ENCODE measurements around the gene RC3H2.
"Not testable (repeated sequence)": the region's sequence is repeated elsewhere in the genome, so short reads cannot be mapped to it uniquely, and the experiment has no call there.

Gene RC3H2

GRCh38 chr9:122846371-122846940, 58.7 kb downstream of the RC3H2 start:
- DNase-seq (ENCODE audit: low spot score), result no peak

DNA sequence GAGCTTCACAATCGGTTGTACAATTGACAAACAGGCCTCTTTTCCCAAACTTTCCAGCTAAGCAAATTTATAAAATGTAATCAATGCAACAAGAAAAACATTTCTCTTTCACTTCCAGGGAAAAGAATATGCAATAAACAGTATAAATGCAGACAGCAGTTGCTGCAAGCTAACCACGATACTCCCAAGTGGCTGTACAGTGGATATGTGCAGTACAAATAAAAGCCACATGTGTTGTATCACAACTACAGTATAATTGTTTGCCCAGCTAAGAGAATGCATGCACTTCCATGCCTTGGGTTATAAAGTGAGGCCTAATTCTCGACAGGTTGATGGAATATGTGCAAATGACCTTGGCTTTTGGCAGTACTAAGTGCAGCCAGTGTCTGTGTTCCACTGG, 60.0 kb downstream of the RC3H2 start:
- no peak for DNase-seq (ENCODE audit: low spot score)

GRCh38 chr9:122844137-122844536, 61.0 kb downstream of the RC3H2 start:
- no peak for DNase-seq (ENCODE audit: low spot score)

- no peak for DNase-seq (ENCODE audit: low spot score)
These were observed 63.7 kb downstream of the RC3H2 start for GRCh38 chr9:122841501-122841900.

GRCh38 chr9:122838441-122838840, 66.7 kb downstream of the RC3H2 start:
- DNase-seq (ENCODE audit: low spot score), result not testable (repeated sequence)

- no peak for DNase-seq (ENCODE audit: low spot score)
These were observed 67.8 kb downstream of the RC3H2 start for GRCh38 chr9:122837266-122837850.

DNA sequence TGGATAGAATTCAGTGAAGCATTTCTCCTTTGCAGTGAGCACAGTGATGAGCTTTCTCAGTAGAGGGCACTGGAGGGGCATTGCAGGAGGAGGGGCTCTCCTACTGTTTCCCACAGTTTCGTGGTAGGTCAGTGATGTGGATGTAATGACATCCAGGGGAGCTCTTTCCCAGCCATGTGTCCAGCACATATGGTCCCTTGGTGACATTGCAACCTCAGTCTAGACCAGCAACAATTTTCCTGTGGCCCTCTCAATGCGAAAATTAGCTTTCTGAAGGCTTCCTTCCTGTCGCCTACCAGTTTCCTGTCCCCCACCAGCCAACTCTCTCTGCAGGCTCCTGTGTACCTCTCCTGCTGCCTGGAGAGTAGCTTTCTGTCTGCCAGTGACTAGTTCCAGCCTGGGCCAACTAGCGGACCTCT, 69.8 kb downstream of the RC3H2 start:
- DNase-seq (ENCODE audit: low spot score), result peak; percentile 30

GRCh38 chr9:122832194-122832593, 73.0 kb downstream of the RC3H2 start:
- no peak for DNase-seq (ENCODE audit: low spot score)

- not testable (repeated sequence) for DNase-seq (ENCODE audit: low spot score)
These were observed 76.2 kb downstream of the RC3H2 start for GRCh38 chr9:122828965-122829284.

DNA sequence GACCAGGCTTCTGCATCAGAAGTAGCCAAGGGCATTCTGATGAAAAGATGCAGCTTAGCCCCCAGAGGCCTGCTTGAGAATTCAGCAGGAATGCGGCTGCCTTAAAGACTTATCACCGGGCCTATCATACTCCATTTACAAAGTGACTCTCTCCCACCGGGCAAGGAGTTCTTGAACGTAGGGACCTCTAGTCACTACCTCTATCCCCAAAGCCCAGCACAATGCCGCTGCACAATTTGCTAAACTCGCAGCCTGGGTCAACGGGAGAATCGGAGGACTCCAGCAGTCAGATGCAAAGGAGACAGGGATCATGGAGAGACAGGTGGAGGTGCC, 77.4 kb downstream of the RC3H2 start:
- DNase-seq (ENCODE audit: low spot score), result peak; percentile 31

DNA sequence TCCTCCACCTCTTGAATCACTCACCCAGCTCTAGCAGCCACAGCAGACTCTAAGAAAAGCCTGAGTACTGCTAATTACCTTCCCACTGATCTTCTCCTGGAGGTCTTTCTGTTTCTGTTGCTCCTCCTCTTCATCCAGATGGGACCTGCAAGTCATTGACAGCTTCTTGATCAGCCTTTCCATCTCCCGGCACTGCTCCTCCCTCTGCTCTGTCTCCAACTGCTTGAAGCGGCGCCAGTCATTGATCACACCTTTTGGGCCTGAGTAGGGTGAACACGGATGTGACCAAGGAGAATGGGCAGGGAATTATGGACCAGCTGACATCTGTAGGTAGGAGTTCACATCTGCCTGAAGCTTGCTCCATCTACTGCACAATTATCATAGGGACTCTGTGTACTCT, 82.2 kb downstream of the RC3H2 start:
- DNase-seq (ENCODE audit: low spot score), result no peak

DNA sequence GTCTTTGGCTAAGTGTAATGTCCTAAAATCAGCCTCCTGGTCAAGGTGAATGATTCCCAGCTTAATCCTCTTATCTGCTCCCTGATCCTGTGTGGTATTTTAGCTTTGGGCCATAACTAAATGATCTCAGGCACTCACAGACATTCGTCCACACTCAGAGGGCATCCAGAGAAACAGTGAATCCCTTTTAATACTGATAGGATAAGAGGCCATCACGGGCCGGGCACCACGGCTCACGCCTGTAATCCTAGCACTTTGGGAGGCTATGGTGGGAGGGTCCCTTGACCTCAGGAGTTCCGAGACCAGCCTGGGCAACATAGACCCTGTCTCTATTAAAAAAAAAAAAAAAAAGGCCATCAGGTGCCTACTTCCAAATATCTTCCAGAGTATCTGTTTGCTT, 83.1 kb downstream of the RC3H2 start:
- DNase-seq (ENCODE audit: low spot score), result no peak

GRCh38 chr9:122821278-122821943, 83.7 kb downstream of the RC3H2 start:
- DNase-seq (ENCODE audit: low spot score), result no peak

- DNase-seq (ENCODE audit: low spot score), result no peak
These were observed 84.7 kb downstream of the RC3H2 start for GRCh38 chr9:122820490-122820845.

GRCh38 chr9:122819791-122820489, 85.2 kb downstream of the RC3H2 start:
- DNase-seq (ENCODE audit: low spot score), result no peak

DNA sequence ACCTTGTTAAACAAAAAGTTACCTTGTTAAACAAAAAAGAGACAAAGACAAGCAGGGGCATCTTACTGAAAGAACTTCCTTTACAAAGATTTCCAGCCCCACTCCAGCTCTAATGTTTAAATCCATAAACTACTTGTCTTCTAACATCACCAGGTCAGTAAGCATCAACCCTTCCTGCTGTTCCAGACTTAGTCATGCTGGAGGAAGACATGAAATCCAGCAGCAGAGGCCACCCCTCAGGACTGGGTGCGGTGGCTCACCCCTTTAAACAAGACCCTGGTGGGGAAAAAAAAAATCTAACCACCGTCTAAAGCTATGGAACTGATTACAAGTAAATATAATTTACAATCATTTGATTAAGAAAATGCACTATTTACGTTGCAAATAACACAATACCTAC, 85.8 kb downstream of the RC3H2 start:
- DNase-seq (ENCODE audit: low spot score), result no peak

GRCh38 chr9:122816163-122816867, 88.8 kb downstream of the RC3H2 start:
- no peak for DNase-seq (ENCODE audit: low spot score)

GRCh38 chr9:122815544-122815943, 89.6 kb downstream of the RC3H2 start:
- no peak for DNase-seq (ENCODE audit: low spot score)

DNA sequence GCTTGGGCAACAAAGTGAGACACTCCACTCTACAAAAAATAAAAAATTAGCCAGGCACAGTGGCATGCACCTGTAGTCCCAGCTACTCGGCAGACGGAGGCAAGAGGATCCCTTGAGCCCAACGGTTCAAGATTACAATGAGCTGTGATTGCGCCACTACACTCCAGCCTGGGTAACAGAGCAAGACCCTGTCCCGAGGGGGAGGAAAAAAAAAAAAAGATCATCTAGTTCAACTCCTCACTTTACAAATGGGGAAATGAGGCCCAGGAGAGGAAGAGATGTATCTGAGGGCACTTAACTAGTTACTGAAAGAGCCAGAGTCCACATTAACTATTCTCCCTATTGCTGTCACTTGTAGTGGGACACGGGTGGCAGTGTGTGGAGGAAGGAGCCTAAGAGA, 90.6 kb downstream of the RC3H2 start:
- DNase-seq (ENCODE audit: low spot score), result no peak

DNA sequence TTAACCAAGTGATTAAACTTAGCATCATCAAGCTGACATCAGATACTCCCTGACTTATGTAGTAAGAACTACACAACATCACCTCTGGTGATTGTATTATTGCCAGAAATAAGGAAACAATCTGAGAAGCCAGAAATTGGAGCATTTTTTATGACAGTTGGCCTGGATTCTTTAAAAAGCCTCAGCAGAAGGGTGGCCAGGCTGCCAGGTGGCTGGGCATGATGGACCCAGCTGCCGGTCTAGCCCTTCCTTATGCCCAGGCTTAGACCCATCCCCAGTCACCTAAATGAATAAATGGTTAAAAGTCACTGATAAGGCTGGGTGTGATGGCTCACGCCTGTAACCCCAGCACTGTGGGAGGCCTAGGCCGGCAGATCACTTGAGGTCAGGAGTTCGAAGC, 92.4 kb downstream of the RC3H2 start:
- DNase-seq (ENCODE audit: low spot score), result no peak

DNA sequence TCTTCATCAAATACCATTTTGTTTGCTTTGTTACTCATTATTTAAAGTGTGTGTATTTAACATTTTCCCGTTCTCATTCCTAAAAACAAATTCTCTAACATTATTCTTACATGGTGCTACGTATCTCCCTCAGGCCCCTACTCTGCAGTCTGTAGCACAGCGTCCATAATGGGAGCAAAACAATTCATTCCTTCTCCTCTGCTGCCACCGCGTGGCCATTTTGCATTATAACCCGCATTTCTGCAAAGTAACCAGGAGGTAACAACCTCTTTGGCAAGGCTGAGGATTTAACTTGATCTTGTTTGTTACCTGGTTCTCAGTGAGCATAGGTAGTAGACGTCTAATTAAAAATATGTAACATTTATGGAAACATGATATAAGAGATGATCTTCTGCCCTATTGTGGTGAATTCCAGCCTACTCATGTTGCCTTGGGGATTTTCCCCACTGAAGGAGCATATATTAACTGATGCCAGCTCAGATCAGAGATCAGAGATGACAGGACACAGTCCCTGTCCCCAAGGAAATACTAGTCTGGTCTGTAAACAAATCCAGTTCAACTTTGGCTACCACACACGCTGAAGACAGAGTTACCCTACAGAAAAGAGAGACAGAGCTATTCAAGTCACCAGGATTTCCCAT, 94.7 kb downstream of the RC3H2 start:
- peak; percentile 89 for DNase-seq (ENCODE audit: low spot score)

GRCh38 chr9:122809261-122809660, 95.9 kb downstream of the RC3H2 start:
- not testable (repeated sequence) for DNase-seq (ENCODE audit: low spot score)
